GM12878 (cell line): ENCODE data around the gene ZNF148. TPM values are rescaled to one million over a fixed set of nuclear protein-coding genes. Genes with fewer than 3 reads are reported as not detected.

ENCODE experiments used
- ATAC-seq: fragments of 200-7000 bp; cut with Tn5 transposase; 3 replicates; pipeline ENCODE4 v1.9.1; 2020; ENCODE audit warnings: mild to moderate bottlenecking, moderate library complexity
- BruUV-seq: library from RNA; stranded (reverse); fragments of 400-500 nt; replicated peaks from 2 replicates; lab custom pipeline; 2021; lab: Mats Ljungman, UMichigan
- CTCF ChIA-PET: fragments of 300-600 bp; sonication (Branson Sonifier 250); formaldehyde crosslinking; extraction: SDS; loops from one replicate; lab custom pipeline; 2021; ENCODE audit warnings: inconsistent platforms; lab: Yijun Ruan, JAX
- POLR2A ChIA-PET: fragments of 350-600 bp; formaldehyde crosslinking; extraction: SDS; loops from one replicate; lab custom pipeline; 2021; ENCODE audit warnings: inconsistent platforms; lab: Charles Lee
- RAD21 ChIA-PET: fragments of 300-600 bp; sonication (Branson Sonifier 250); formaldehyde crosslinking; loops from one replicate; lab custom pipeline; 2023; ENCODE audit warnings: antibody characterized with exemption; ENCODE audit not compliant: unreplicated experiment; lab: Charles Lee
- SMC1A ChIA-PET: fragments of 300-600 bp; sonication (Branson Sonifier 250); formaldehyde crosslinking; loops from one replicate; lab custom pipeline; 2023; ENCODE audit not compliant: unreplicated experiment, uncharacterized antibody; lab: Charles Lee
- DNase-seq: peaks from one replicate; pipeline ENCODE4 v3.0.0-alpha.2; 2011; ENCODE audit warnings: low read depth, low spot score
- FAIRE-seq: peaks from 3 replicates; lab custom pipeline; 2011; peaks lifted over from hg19 to GRCh38; lab: Jason Lieb, UNC
- H2AFZ ChIP-seq: 2 replicates; pipeline ENCODE4 v1.6.0; 2011; ENCODE audit warnings: low read depth, low read length, control low read depth; ENCODE audit not compliant: control insufficient read depth
- H3K27ac ChIP-seq: 2 replicates; pipeline ENCODE4 v1.5.1; 2011; ENCODE audit warnings: control low read depth; ENCODE audit not compliant: control insufficient read depth, insufficient read depth
- H3K27me3 ChIP-seq, 2 experiments: replicated peaks in 1 of 2; 2 replicates each; pipeline versions ENCODE4 v1.6.0 to v1.6.1; 2011; ENCODE audit warnings: low read length in 1 of 2; ENCODE audit not compliant: control insufficient read depth in 2 of 2, insufficient read depth in 2 of 2
- H3K36me3 ChIP-seq, 2 experiments: 2 replicates each; pipeline ENCODE4 v1.5.1; 2011; ENCODE audit warnings: low read length in 1 of 2; ENCODE audit not compliant: control insufficient read depth in 2 of 2, insufficient read depth in 2 of 2
- H3K4me1 ChIP-seq: 2 replicates; pipeline ENCODE4 v1.6.1; 2011; ENCODE audit warnings: mild to moderate bottlenecking, low read length, moderate library complexity, mixed read lengths; ENCODE audit not compliant: control insufficient read depth, insufficient read depth
- H3K4me2 ChIP-seq: 2 replicates; pipeline ENCODE4 v1.6.0; 2011; ENCODE audit warnings: control low read depth; ENCODE audit not compliant: control insufficient read depth, insufficient read depth
- H3K4me3 ChIP-seq: fragments of 200-600 bp; sonication (generic); 2 replicates; pipeline ENCODE4 v1.5.1; 2016
- H3K79me2 ChIP-seq: 2 replicates; pipeline ENCODE4 v1.6.0; 2011; ENCODE audit warnings: low read length; ENCODE audit not compliant: control insufficient read depth, insufficient read depth
- H3K9ac ChIP-seq: 2 replicates; pipeline ENCODE4 v1.8.0; 2011; ENCODE audit warnings: low read length, control low read depth, mixed read lengths; ENCODE audit not compliant: control insufficient read depth, insufficient read depth
- H3K9me3 ChIP-seq: replicated peaks from 3 replicates; pipeline ENCODE4 v1.5.1; 2011; ENCODE audit warnings: mild to moderate bottlenecking, low read length; ENCODE audit not compliant: control insufficient read depth, insufficient read depth
- H4K20me1 ChIP-seq: 2 replicates; pipeline ENCODE4 v1.6.0; 2011; ENCODE audit not compliant: control insufficient read depth, insufficient read depth
- ATF7 ChIP-seq: fragments of 450-650 bp; IDR thresholded peaks from 2 replicates; pipeline ENCODE4 v1.6.1; 2016; ENCODE audit warnings: low read depth, mild to moderate bottlenecking
- KDM1A ChIP-seq: fragments of 200-600 bp; sonication (generic); IDR thresholded peaks from 2 replicates; pipeline ENCODE4 v1.6.1; 2016; ENCODE audit warnings: borderline replicate concordance
- ZNF274 ChIP-seq: IDR thresholded peaks from one replicate; pipeline ENCODE4 v1.8.0; 2011; ENCODE audit not compliant: insufficient read length, insufficient read depth
- WGBS: methylation state at CpG from one replicate; pipeline ENCODE4 v1.1.6; 2016; ENCODE audit warnings: low lambda C conversion rate; ENCODE audit not compliant: insufficient replicate concordance, insufficient coverage; ENCODE audit errors: missing lambda C conversion rate; 5-methylcytosine and 5-hydroxymethylcytosine counted together
- in situ Hi-C: fragments of 300-500 bp; cut with MboI; formaldehyde crosslinking; loops from 9 replicates; pipeline ENCODE4 v1.14.3; 2018; ENCODE audit warnings: mixed read lengths
- intact Hi-C: fragments of 100-400 bp; cut with micrococcal nuclease; formaldehyde crosslinking; loops from one replicate; pipeline ENCODE4 v1.14.2; 2022; ENCODE audit not compliant: unreplicated experiment
- polyA plus RNA-seq, 11 experiments: library from polyadenylated mRNA; depleted of rRNA in 4 of 11; unstranded in 6 of 11; stranded (reverse) in 5 of 11; fragments of >200 nt; fragmentation: Nextera tagmentation in 4 of 11; fragmentation: Illumina TruSeq in 1 of 11; extraction: Ambion mirVana in 4 of 11; extraction: Trizol in 1 of 11; gene quantifications; 1 replicate in 1 of 11; 2 replicates in 10 of 11; pipeline versions ENCODE4 v1.2.1 to v1.2.3, GENCODE V29; 2011 to 2016; ENCODE audit warnings: inconsistent platforms in 2 of 11, missing spikeins in 2 of 11, low read depth in 1 of 11
- total RNA-seq, 4 experiments: library from RNA; depleted of rRNA in 3 of 4; stranded (reverse); fragments of >200 nt in 3 of 4; fragmentation: Illumina TruSeq in 1 of 4; extraction: Trizol in 1 of 4; gene quantifications; 2 replicates each; pipeline versions ENCODE4 v1.2.1 to v1.2.3, GENCODE V29; 2013 to 2021

Gene ZNF148
- total and polyA plus RNA-seq, 10 of the 15 experiments (the other 5 are each of a cell fraction or from before 2014, with no cell fraction given): 8.6 to 40.4 (median 26.7) TPM

- H2AFZ ChIP-seq: no peak overlapping the region
- ChIA-PET SMC1A (no interaction called here), POLR2A (no interaction called here), CTCF (no interaction called here), RAD21 (no interaction called here)
- no peaks in the 10 kb centered on the region for H3K27me3 ChIP-seq
- no peaks in the 10 kb centered on the region for H3K4me1 ChIP-seq
- H3K4me3 ChIP-seq: no peak overlapping the region
- 98% methylated on average over 2 of the region's 2 CpGs for WGBS
- peaks cover 6% of the 10 kb centered on the region for H3K79me2 ChIP-seq
- no peak for ATAC-seq
- DNase-seq: no peak
- FAIRE-seq: no peak
- peaks cover 0 to 27% of the 10 kb centered on the region in 2 experiments; a peak in 2 of 4 replicates for H3K36me3 ChIP-seq
- no TSS peak for BruUV-seq
- H3K9ac ChIP-seq: no peak overlapping the region
- peaks cover 12% of the 10 kb centered on the region; the same call in 2 of the 3 replicates for H3K9me3 ChIP-seq
- H3K4me2 ChIP-seq: no peak overlapping the region
- H3K27ac ChIP-seq: no peak overlapping the region
- TF ChIP-seq KDM1A (no peak), ATF7 (peak; percentile 47; the same call in 1 of the 2 replicates)
- TF ChIP-seq, all 136 proteins: peak for 1
- intact Hi-C loops (no loop called here), in situ Hi-C loops (no loop called here)
- H4K20me1 ChIP-seq: no peaks in the 10 kb centered on the region
Measured at GRCh38 chr3:125322917-125323316, 52.2 kb downstream of the ZNF148 start.

- Histone ChIP-seq H3K27ac (no peak overlapping the region), H3K9ac (no peak overlapping the region), H3K4me3 (no peak overlapping the region), H3K4me1 (peaks cover 1% of the 10 kb centered on the region), H2AFZ (no peak overlapping the region), H3K9me3 (peaks cover 10% of the 10 kb centered on the region; the same call in 2 of the 3 replicates), H3K4me2 (no peak overlapping the region), H3K79me2 (peaks cover 6% of the 10 kb centered on the region), H3K27me3 (no peaks in the 10 kb centered on the region), H4K20me1 (no peaks in the 10 kb centered on the region), H3K36me3 (peaks cover 0 to 23% of the 10 kb centered on the region in 2 experiments; a peak in 2 of 4 replicates)
- RAD21 ChIA-PET: no interaction called here
- no peak for ATAC-seq
- no peak for DNase-seq
- FAIRE-seq: no peak
- in situ Hi-C loops: no loop called here
- 96% methylated on average over 6 of the region's 6 CpGs for WGBS
- POLR2A ChIA-PET: no interaction called here
- no TSS peak for BruUV-seq
- no peak for TF ChIP-seq ZNF274
- SMC1A ChIA-PET: interaction anchor here (0.7 kb wide), 1 partner anchor 10 kb away, joined by 3 read pairs; no protein-coding TSS in a partner anchor
- CTCF ChIA-PET: interaction anchor here (0.6 kb wide), 1 partner anchor 20 kb away, joined by 3 read pairs; no protein-coding TSS in a partner anchor
- intact Hi-C loops: no loop called here
Measured at GRCh38 chr3:125322166-125322565, 53.0 kb downstream of the ZNF148 start.
